Measurements from ENCODE around the gene POLR1H. TPM values are rescaled to one million over a fixed set of nuclear protein-coding genes. Genes with fewer than 3 reads are reported as not detected.

The POLR1H gene
- total RNA-seq, 4 donors from 2014 or later, result 12.3 to 36.2 (median 21.6) TPM; not detected in 1

- Histone ChIP-seq H3K36me3 (peaks cover 0 to 11% (median 0%) of the 10 kb centered on the region in 4 donors), H3K9me3 (no peaks in the 10 kb centered on the region), H3K27ac (peak overlapping the region; percentile 91 to 95 (median 94)), H3K4me3 (peak overlapping the region; percentile 56 to 87 (median 69)), H3K4me1 (peaks cover 13 to 49% (median 22%) of the 10 kb centered on the region in 4 donors), H3K27me3 (no peaks in the 10 kb centered on the region)
- peak; percentile 45 for DNase-seq
- 24 to 37% methylated on average over 10 to 13 of the region's 13 CpGs for WGBS, 2 donors (ENCODE audit: low coverage in 1 of 2)
- in situ Hi-C loops (cut with MboI; ENCODE audit: low pct_ligation_motif_present in 1 of 4, low pct_unique_long_range_greater_than_20kb in 1 of 4, low sequenced_read_pairs in 3 of 4) (no loop called here), intact Hi-C loops (cut with DNase I; ENCODE audit: low total_unique reads) (no loop called here)
- no peak for TF ChIP-seq POLR2A (IDR thresholded peaks at IDR 0.05)
- TF ChIP-seq EP300 (IDR thresholded peaks at IDR 0.05; ENCODE audit: low read depth), result no peak
- no peak for TF ChIP-seq POLR2AphosphoS5 (IDR thresholded peaks at IDR 0.05)
- no peak for TF ChIP-seq CTCF (IDR thresholded peaks at IDR 0.05)
Observed at GRCh38 chr6:30061858-30062458, 893 bp downstream of the POLR1H start.

DNA sequence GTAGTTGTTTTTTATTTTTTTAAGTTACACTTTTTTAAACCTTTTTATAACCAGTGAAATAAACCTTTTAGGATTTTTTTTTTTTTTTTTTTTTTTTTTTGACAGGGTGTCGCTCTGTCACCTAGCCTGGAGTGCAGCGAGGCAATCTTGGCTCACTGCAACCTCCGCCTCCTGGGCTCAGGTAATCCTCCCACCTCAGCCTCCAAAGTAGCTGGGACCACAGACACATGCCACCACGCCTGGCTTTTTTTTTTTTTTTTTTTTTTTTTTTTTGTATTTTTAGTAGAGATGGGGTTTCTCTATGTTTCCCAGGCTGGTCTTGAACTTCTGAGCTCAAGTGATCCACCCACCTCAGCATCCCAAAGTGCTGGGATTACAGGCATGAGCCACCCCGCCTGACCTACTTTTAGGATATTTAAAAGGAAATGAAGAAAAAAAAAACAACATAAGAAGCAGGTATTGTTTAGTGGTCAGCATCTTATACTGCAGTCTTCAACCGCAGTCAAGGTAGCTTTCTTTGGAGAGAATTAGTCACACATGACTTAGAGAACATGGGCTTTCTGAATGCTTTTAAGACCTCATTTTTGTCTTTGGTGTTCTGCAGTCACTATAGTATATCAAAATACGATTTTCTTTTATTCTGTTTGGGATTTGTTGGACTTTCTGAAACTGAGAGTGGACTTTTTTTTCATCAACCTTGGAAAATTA is 1.6 kb downstream of the POLR1H start:
- WGBS, 2 donors (ENCODE audit: low coverage in 1 of 2), result 79 to 82% methylated on average over 5 to 7 of the region's 7 CpGs
- DNase-seq, result no peak

GRCh38 chr6:30063315-30063714 is 2.2 kb downstream of the POLR1H start:
- intact Hi-C loops (cut with DNase I; ENCODE audit: low total_unique reads) (no loop called here), in situ Hi-C loops (cut with MboI; ENCODE audit: low pct_ligation_motif_present in 1 of 4, low pct_unique_long_range_greater_than_20kb in 1 of 4, low sequenced_read_pairs in 3 of 4) (no loop called here)
- TF ChIP-seq POLR2A (IDR thresholded peaks at IDR 0.05) (no peak), POLR2AphosphoS5 (IDR thresholded peaks at IDR 0.05) (no peak), EP300 (IDR thresholded peaks at IDR 0.05; ENCODE audit: low read depth) (no peak), CTCF (IDR thresholded peaks at IDR 0.05) (no peak)
- Histone ChIP-seq H3K4me1 (peaks cover 20 to 58% (median 29%) of the 10 kb centered on the region in 4 donors), H3K36me3 (peaks cover 0 to 11% (median 0%) of the 10 kb centered on the region in 4 donors), H3K27ac (no peak overlapping the region), H3K9me3 (no peaks in the 10 kb centered on the region), H3K27me3 (no peaks in the 10 kb centered on the region), H3K4me3 (no peak overlapping the region)
- WGBS, 2 donors (ENCODE audit: low coverage in 1 of 2), result 85 to 100% methylated on average over 2 of the region's 2 CpGs
- no peak for DNase-seq

More for the DNA sequence above, 1.6 kb downstream of the POLR1H start:
- H3K36me3 ChIP-seq, result peaks cover 0 to 11% (median 0%) of the 10 kb centered on the region in 4 donors
- no peaks in the 10 kb centered on the region for H3K27me3 ChIP-seq
- peak overlapping the region in 1 of 4 donors; percentile 76 for H3K4me3 ChIP-seq
- in situ Hi-C loops (cut with MboI; ENCODE audit: low pct_ligation_motif_present in 1 of 4, low pct_unique_long_range_greater_than_20kb in 1 of 4, low sequenced_read_pairs in 3 of 4), result no loop called here
- TF ChIP-seq CTCF (IDR thresholded peaks at IDR 0.05) (peak in 1 of 5 experiments; percentile 11), EP300 (IDR thresholded peaks at IDR 0.05; ENCODE audit: low read depth) (no peak), POLR2AphosphoS5 (IDR thresholded peaks at IDR 0.05) (no peak)
- peak overlapping the region; percentile 91 to 95 (median 94) for H3K27ac ChIP-seq
- no peaks in the 10 kb centered on the region for H3K9me3 ChIP-seq
- H3K4me1 ChIP-seq, result peaks cover 13 to 51% (median 24%) of the 10 kb centered on the region in 4 donors
- intact Hi-C loops (cut with DNase I; ENCODE audit: low total_unique reads), result no loop called here

DNA sequence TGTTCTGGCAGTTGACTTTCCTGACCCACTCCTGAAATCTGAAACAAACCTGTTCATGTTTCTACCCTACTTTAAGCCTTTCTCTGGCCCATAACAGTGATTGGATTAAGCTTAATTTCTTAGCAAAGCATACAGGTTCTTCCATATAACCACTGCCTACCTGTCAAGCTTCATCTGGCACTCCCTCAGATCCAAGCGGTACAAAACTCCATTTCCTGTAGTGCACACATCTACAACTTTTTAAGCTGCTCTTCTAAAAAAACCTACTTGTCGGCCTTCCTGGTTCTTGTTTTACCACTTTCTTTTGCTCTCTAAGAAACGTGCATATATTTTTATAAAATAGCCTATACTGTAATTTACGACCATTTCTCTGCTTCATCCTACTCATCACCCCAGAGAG is 5.0 kb downstream of the POLR1H start:
- no peak for TF ChIP-seq CTCF (IDR thresholded peaks at IDR 0.05)
- no peak for TF ChIP-seq EP300 (IDR thresholded peaks at IDR 0.05; ENCODE audit: low read depth)
- TF ChIP-seq POLR2AphosphoS5 (IDR thresholded peaks at IDR 0.05), result no peak
- no peak for TF ChIP-seq POLR2A (IDR thresholded peaks at IDR 0.05)
- H3K27me3 ChIP-seq, result peaks cover 9% of the 10 kb centered on the region
- intact Hi-C loops (cut with DNase I; ENCODE audit: low total_unique reads) (no loop called here), in situ Hi-C loops (cut with MboI; ENCODE audit: low pct_ligation_motif_present in 1 of 4, low pct_unique_long_range_greater_than_20kb in 1 of 4, low sequenced_read_pairs in 3 of 4) (no loop called here)
- H3K36me3 ChIP-seq, result peaks cover 0 to 11% (median 5%) of the 10 kb centered on the region in 4 donors
- peaks cover 13 to 51% (median 24%) of the 10 kb centered on the region in 4 donors for H3K4me1 ChIP-seq
- H3K9me3 ChIP-seq, result no peaks in the 10 kb centered on the region
- H3K4me3 ChIP-seq, result peak overlapping the region in 3 of 4 donors; percentile 54 to 62 (median 59)
- DNase-seq, result no peak
- 9 to 12% methylated on average over 4 of the region's 4 CpGs for WGBS, 2 donors (ENCODE audit: low coverage in 1 of 2)
- H3K27ac ChIP-seq, result peak overlapping the region; percentile 87 to 91 (median 90)

Data from transverse colon (tissue), 4 donors.